Measurements from ENCODE around the gene PLRG1. TPM values are rescaled to one million over a fixed set of nuclear protein-coding genes. Genes with fewer than 3 reads are reported as not detected.

Gene PLRG1
- total RNA-seq, 1 donor from 2014 or later, result 96.3 TPM

GRCh38 chr4:154551872-154552686 lies 1.9 kb upstream of the PLRG1 start:
- peak; percentile 52 for DNase-seq (ENCODE audit: low spot score, unreplicated experiment)
- no peaks in the 10 kb centered on the region for H3K27me3 Mint-ChIP-seq
- peaks cover 14% of the 10 kb centered on the region for H3K4me1 Mint-ChIP-seq (ENCODE audit: low read depth)
- H3K4me3 Mint-ChIP-seq (ENCODE audit: low read depth), result no peak overlapping the region
- peak; percentile 93 for TF ChIP-seq CTCF (IDR thresholded peaks at IDR 0.05; ENCODE audit: unreplicated experiment)
- no peaks in the 10 kb centered on the region for H3K9me3 Mint-ChIP-seq (ENCODE audit: low read depth)
- H3K36me3 Mint-ChIP-seq (ENCODE audit: insufficient read depth), result no peaks in the 10 kb centered on the region
- peak overlapping the region; percentile 71 for H3K27ac Mint-ChIP-seq

GRCh38 chr4:154545689-154546088 lies 4.5 kb downstream of the PLRG1 start:
- H3K36me3 Mint-ChIP-seq (ENCODE audit: insufficient read depth), result peaks cover 23% of the 10 kb centered on the region
- no peak overlapping the region for H3K27ac Mint-ChIP-seq
- H3K9me3 Mint-ChIP-seq (ENCODE audit: low read depth), result peaks cover 3% of the 10 kb centered on the region
- peaks cover 14% of the 10 kb centered on the region for H3K4me1 Mint-ChIP-seq (ENCODE audit: low read depth)
- H3K27me3 Mint-ChIP-seq, result no peaks in the 10 kb centered on the region
- TF ChIP-seq CTCF (IDR thresholded peaks at IDR 0.05; ENCODE audit: unreplicated experiment), result peak; percentile 35
- no peak for DNase-seq (ENCODE audit: low spot score, unreplicated experiment)
- H3K4me3 Mint-ChIP-seq (ENCODE audit: low read depth), result no peak overlapping the region

GRCh38 chr4:154542271-154542879 lies 7.8 kb downstream of the PLRG1 start:
- Mint-ChIP-seq H3K9me3 (ENCODE audit: low read depth) (peaks cover 3% of the 10 kb centered on the region), H3K27me3 (no peaks in the 10 kb centered on the region), H3K4me3 (ENCODE audit: low read depth) (no peak overlapping the region), H3K27ac (no peak overlapping the region), H3K4me1 (ENCODE audit: low read depth) (no peaks in the 10 kb centered on the region), H3K36me3 (ENCODE audit: insufficient read depth) (peaks cover 34% of the 10 kb centered on the region)
- no peak for DNase-seq (ENCODE audit: low spot score, unreplicated experiment)
- no peak for TF ChIP-seq CTCF (IDR thresholded peaks at IDR 0.05; ENCODE audit: unreplicated experiment)

- TF ChIP-seq CTCF (IDR thresholded peaks at IDR 0.05; ENCODE audit: unreplicated experiment), result no peak
Measured at GRCh38 chr4:154534296-154534695, 15.9 kb downstream of the PLRG1 start.

GRCh38 chr4:154529728-154530519 lies 20.3 kb downstream of the PLRG1 start:
- Mint-ChIP-seq H3K27ac (no peak overlapping the region), H3K4me1 (ENCODE audit: low read depth) (no peaks in the 10 kb centered on the region), H3K36me3 (ENCODE audit: insufficient read depth) (no peaks in the 10 kb centered on the region), H3K27me3 (peaks cover 13% of the 10 kb centered on the region), H3K4me3 (ENCODE audit: low read depth) (no peak overlapping the region), H3K9me3 (ENCODE audit: low read depth) (no peaks in the 10 kb centered on the region)
- TF ChIP-seq CTCF (IDR thresholded peaks at IDR 0.05; ENCODE audit: unreplicated experiment), result no peak
- DNase-seq (ENCODE audit: low spot score, unreplicated experiment), result no peak

More at GRCh38 chr4:154534296-154534695, 15.9 kb downstream of the PLRG1 start:
- H3K36me3 Mint-ChIP-seq (ENCODE audit: insufficient read depth), result peaks cover 2% of the 10 kb centered on the region
- no peaks in the 10 kb centered on the region for H3K9me3 Mint-ChIP-seq (ENCODE audit: low read depth)
- no peak overlapping the region for H3K4me3 Mint-ChIP-seq (ENCODE audit: low read depth)
- no peaks in the 10 kb centered on the region for H3K4me1 Mint-ChIP-seq (ENCODE audit: low read depth)
- H3K27ac Mint-ChIP-seq, result no peak overlapping the region
- H3K27me3 Mint-ChIP-seq, result no peaks in the 10 kb centered on the region
- no peak for DNase-seq (ENCODE audit: low spot score, unreplicated experiment)

Data from progenitor cell of endocrine pancreas (in vitro differentiated cells).